Peyer's patch (tissue), 4 donors: ENCODE measurements around the gene SPATA9.

ENCODE experiments used
- POLR2A ChIP-seq, 2 donors: fragments of 450-650 bp; IDR thresholded peaks; one replicate each; pipeline ENCODE4 v1.5.1; 2017; ENCODE audit warnings: antibody characterized with exemption in 2 of 2, mild to moderate bottlenecking in 2 of 2, moderate library complexity in 2 of 2
- TF ChIP-seq, protein P1 (sequence below), 6 experiments: fragments of 450-650 bp in 4 of 6; fragments of 200-600 bp in 2 of 6; sonication (generic) in 1 of 6; IDR thresholded peaks; one replicate each; pipeline ENCODE4 v1.5.1; 2017 to 2019; ENCODE audit warnings: antibody characterized with exemption in 6 of 6, mild to moderate bottlenecking in 3 of 6, moderate library complexity in 1 of 6

DNA sequence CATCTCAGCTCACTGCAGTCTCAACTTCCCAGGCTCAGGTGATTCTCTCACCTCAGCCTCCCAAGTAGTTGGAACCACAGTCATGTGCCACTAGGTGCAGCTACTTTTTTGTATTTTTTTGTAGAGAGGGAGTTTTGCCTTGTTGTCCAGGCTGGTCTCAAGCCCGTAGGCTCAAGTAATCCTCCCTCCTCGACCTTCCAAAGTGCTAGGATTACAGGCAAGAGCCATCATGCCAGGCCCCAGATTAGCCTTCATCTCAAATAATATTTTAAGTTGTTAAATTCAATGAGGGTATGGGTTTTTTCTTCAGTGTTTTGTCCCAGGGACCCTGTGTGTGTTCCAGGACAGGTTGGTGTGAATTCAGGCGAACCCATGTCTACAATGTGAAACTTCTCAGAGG, 48.7 kb downstream of the SPATA9 start:
- TF ChIP-seq, protein P1, sequence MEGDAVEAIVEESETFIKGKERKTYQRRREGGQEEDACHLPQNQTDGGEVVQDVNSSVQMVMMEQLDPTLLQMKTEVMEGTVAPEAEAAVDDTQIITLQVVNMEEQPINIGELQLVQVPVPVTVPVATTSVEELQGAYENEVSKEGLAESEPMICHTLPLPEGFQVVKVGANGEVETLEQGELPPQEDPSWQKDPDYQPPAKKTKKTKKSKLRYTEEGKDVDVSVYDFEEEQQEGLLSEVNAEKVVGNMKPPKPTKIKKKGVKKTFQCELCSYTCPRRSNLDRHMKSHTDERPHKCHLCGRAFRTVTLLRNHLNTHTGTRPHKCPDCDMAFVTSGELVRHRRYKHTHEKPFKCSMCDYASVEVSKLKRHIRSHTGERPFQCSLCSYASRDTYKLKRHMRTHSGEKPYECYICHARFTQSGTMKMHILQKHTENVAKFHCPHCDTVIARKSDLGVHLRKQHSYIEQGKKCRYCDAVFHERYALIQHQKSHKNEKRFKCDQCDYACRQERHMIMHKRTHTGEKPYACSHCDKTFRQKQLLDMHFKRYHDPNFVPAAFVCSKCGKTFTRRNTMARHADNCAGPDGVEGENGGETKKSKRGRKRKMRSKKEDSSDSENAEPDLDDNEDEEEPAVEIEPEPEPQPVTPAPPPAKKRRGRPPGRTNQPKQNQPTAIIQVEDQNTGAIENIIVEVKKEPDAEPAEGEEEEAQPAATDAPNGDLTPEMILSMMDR (IDR thresholded peaks at IDR 0.05): no peak
- no peak for TF ChIP-seq POLR2A (IDR thresholded peaks at IDR 0.05)
